Muscle of leg (tissue), 11 donors: Measurements from ENCODE around the gene IRAK3. TPM values are rescaled to one million over a fixed set of nuclear protein-coding genes. Genes with fewer than 3 reads are reported as not detected.
"Not testable (repeated sequence)": the region's sequence is repeated elsewhere in the genome, so short reads cannot be mapped to it uniquely, and the experiment has no call there.

ENCODE experiments used
- DNase-seq: peaks from one replicate; pipeline ENCODE4 v3.0.0; 2013
- H3K27ac ChIP-seq: one replicate; pipeline ENCODE4 v1.5.1; 2013; ENCODE audit warnings: mild to moderate bottlenecking, low read length, control low read depth
- H3K27me3 ChIP-seq: one replicate; pipeline ENCODE4 v1.6.1; 2013; ENCODE audit warnings: low read length; ENCODE audit not compliant: control insufficient read depth, insufficient read depth
- H3K36me3 ChIP-seq: one replicate; pipeline ENCODE4 v1.6.1; 2013; ENCODE audit warnings: low read length; ENCODE audit not compliant: control insufficient read depth, insufficient read depth
- H3K4me1 ChIP-seq: one replicate; pipeline ENCODE4 v1.6.1; 2013; ENCODE audit warnings: low read length; ENCODE audit not compliant: control insufficient read depth, insufficient read depth
- H3K4me3 ChIP-seq: one replicate; pipeline ENCODE4 v1.5.1; 2013; ENCODE audit warnings: low read length, control low read depth
- H3K9me3 ChIP-seq: replicated peaks from 2 replicates; pipeline ENCODE4 v1.6.1; 2013; ENCODE audit warnings: low read depth, low read length; ENCODE audit not compliant: control insufficient read depth
- WGBS: methylation state at CpG from one replicate; pipeline ENCODE4 v1.1.5; 2013; ENCODE audit warnings: missing lambda C conversion rate; ENCODE audit not compliant: insufficient coverage; 5-methylcytosine and 5-hydroxymethylcytosine counted together
- polyA plus RNA-seq, 8 donors: library from polyadenylated mRNA; unstranded; fragments of 120-200 nt; gene quantifications; one replicate each; pipeline versions ENCODE4 v1.2.1 to v1.2.3, GENCODE V29; 2013; ENCODE audit warnings: inconsistent platforms in 1 of 8, low replicate concordance in 1 of 8; ENCODE audit not compliant: insufficient read length in 8 of 8, insufficient read depth in 1 of 8
- total RNA-seq: library from RNA; stranded (reverse); fragments of 120-200 nt; gene quantifications from one replicate; pipeline ENCODE4 v1.2.4, GENCODE V29; 2013

Gene IRAK3
- total and polyA plus RNA-seq, 9 donors = 4.4 to 7.8 (median 4.8) TPM

- no peaks in the 10 kb centered on the region for H3K9me3 ChIP-seq
- peaks cover 3% of the 10 kb centered on the region for H3K27me3 ChIP-seq
- peak within 1 kb of the TSS; percentile 95 for H3K27ac ChIP-seq
- H3K36me3 ChIP-seq = no peaks in the 10 kb centered on the region
- DNase-seq = peak; percentile 99
- peak within 1 kb of the TSS; percentile 78 for H3K4me3 ChIP-seq
- WGBS = 1% methylated on average over 39 of the region's 45 CpGs
- H3K4me1 ChIP-seq = peaks cover 3% of the 10 kb centered on the region
These were observed 113.2 kb downstream of the IRAK3 start, which contains the start of gene HELB for GRCh38 chr12:66301944-66302826. Gene HELB (plus strand): TSS chr12:66302493. CDS start chr12:66302604, 111 bp downstream.

GRCh38 chr12:66302827-66303169 lies 113.8 kb downstream of the IRAK3 start:
- WGBS = no CpG with 5 or more reads among the region's 6 CpGs
- H3K4me3 ChIP-seq = peak overlapping the region; percentile 78
- peaks cover 3% of the 10 kb centered on the region for H3K4me1 ChIP-seq
- no peaks in the 10 kb centered on the region for H3K36me3 ChIP-seq
- peak overlapping the region; percentile 95 for H3K27ac ChIP-seq
- H3K9me3 ChIP-seq = no peaks in the 10 kb centered on the region
- H3K27me3 ChIP-seq = peaks cover 3% of the 10 kb centered on the region
- no peak for DNase-seq

GRCh38 chr12:66303316-66303804 lies 114.3 kb downstream of the IRAK3 start:
- H3K36me3 ChIP-seq, H3K4me3 ChIP-seq, H3K27me3 ChIP-seq, H3K4me1 ChIP-seq, DNase-seq, H3K9me3 ChIP-seq, H3K27ac ChIP-seq: not testable (repeated sequence)
- WGBS = 60% methylated on average over 1 of the region's 14 CpGs

Other genes starting within 250 kb of the IRAK3 start
- gene LLPH, start 58.5 kb upstream of the IRAK3 start, total RNA-seq = 19.6 TPM
- gene LLPH, start 58.5 kb upstream of the IRAK3 start, polyA plus RNA-seq = 10 to 100 TPM; 20.8 to 33.4 (median 30.8) TPM
- gene TMBIM4, start 19.2 kb upstream of the IRAK3 start, total RNA-seq = 76.9 TPM
- gene TMBIM4, start 19.2 kb upstream of the IRAK3 start, polyA plus RNA-seq = 10 to 100 TPM; 69.4 to 86.8 (median 76.6) TPM
- 2.8 TPM for gene HELB, start 113.3 kb downstream of the IRAK3 start, total RNA-seq
- gene HELB, start 113.3 kb downstream of the IRAK3 start, polyA plus RNA-seq = 1 to 10 TPM; 1.1 to 2.8 (median 1.7) TPM